SK-N-SH (cell line): ENCODE data around the gene NRG3. TPM values are rescaled to one million over a fixed set of nuclear protein-coding genes. Genes with fewer than 3 reads are reported as not detected.

ENCODE experiments used
- CTCF ChIA-PET: fragments of 300-600, 350-600 bp; formaldehyde crosslinking; extraction: SDS; loops from one replicate; lab custom pipeline; 2021; lab: Yijun Ruan, JAX
- POLR2A ChIA-PET: fragments of 350-600 bp; sonication (Branson Sonifier 250); formaldehyde crosslinking; extraction: SDS; loops from one replicate; lab custom pipeline; 2020; ENCODE audit warnings: antibody characterized with exemption, inconsistent platforms; lab: Yijun Ruan, JAX
- DNase-seq: peaks from one replicate; pipeline ENCODE4 v3.0.0; 2012
- H2AFZ ChIP-seq: fragments of 200-600 bp; sonication (generic); 2 replicates; pipeline ENCODE4 v1.8.1; 2016; ENCODE audit warnings: antibody characterized with exemption, mild to moderate bottlenecking, low read depth
- H3F3A ChIP-seq: fragments of 200-600 bp; sonication (generic); replicated peaks from 2 replicates; pipeline ENCODE3; 2016; ENCODE audit warnings: antibody characterized with exemption, mild to moderate bottlenecking; ENCODE audit not compliant: insufficient read depth
- H3K27ac ChIP-seq, 2 experiments: fragments of 200-500 bp in 1 of 2; fragments of 200-600 bp in 1 of 2; sonication (Bioruptor generic) in 1 of 2; sonication (generic), shearing (Covaris generic) in 1 of 2; 2 replicates each; pipeline versions ENCODE4 v1.5.1 to v1.6.1; 2014 to 2016; ENCODE audit warnings: low read depth in 2 of 2, inconsistent platforms in 1 of 2, low read length in 1 of 2, mild to moderate bottlenecking in 1 of 2, mixed read lengths in 1 of 2
- H3K27me3 ChIP-seq: fragments of 200-600 bp; sonication (generic), shearing (Covaris generic); 2 replicates; pipeline ENCODE4 v1.6.1; 2016; ENCODE audit warnings: mixed run types; ENCODE audit not compliant: insufficient read depth
- H3K36me3 ChIP-seq, 2 experiments: fragments of 200-500 bp in 1 of 2; fragments of 200-600 bp in 1 of 2; sonication (Bioruptor generic) in 1 of 2; sonication (generic) in 1 of 2; replicated peaks in 1 of 2; 2 replicates each; pipeline versions ENCODE3 to v1.5.1; 2014 to 2016; ENCODE audit warnings: low read length in 1 of 2, mild to moderate bottlenecking in 1 of 2; ENCODE audit not compliant: insufficient read depth in 2 of 2, control insufficient read depth in 1 of 2
- H3K4me1 ChIP-seq, 2 experiments: fragments of 200-500 bp in 1 of 2; fragments of 200-600 bp in 1 of 2; sonication (Bioruptor generic) in 1 of 2; sonication (generic), shearing (Covaris generic) in 1 of 2; 2 replicates each; pipeline versions ENCODE4 v1.5.1 to v1.6.1; 2014 to 2016; ENCODE audit warnings: low read depth in 1 of 2, low read length in 1 of 2, mixed run types in 1 of 2; ENCODE audit not compliant: insufficient read depth in 2 of 2, control insufficient read depth in 1 of 2
- H3K4me2 ChIP-seq: fragments of 200-600 bp; sonication (generic), shearing (Covaris generic); 2 replicates; pipeline ENCODE4 v1.6.1; 2017; ENCODE audit warnings: mixed run types
- H3K4me3 ChIP-seq, 2 experiments: fragments of 200-500 bp in 1 of 2; fragments of 200-600 bp in 1 of 2; sonication (Bioruptor generic) in 1 of 2; sonication (generic), shearing (Covaris generic) in 1 of 2; 2 replicates each; pipeline versions ENCODE4 v1.5.1 to v1.8.1; 2014 to 2016; ENCODE audit warnings: low read depth in 2 of 2, inconsistent platforms in 1 of 2, low read length in 1 of 2, mild to moderate bottlenecking in 1 of 2, mixed read lengths in 1 of 2, moderate library complexity in 1 of 2
- H3K79me2 ChIP-seq: fragments of 200-600 bp; sonication (generic); 2 replicates; pipeline ENCODE4 v1.8.1; 2017; ENCODE audit warnings: mild to moderate bottlenecking; ENCODE audit not compliant: insufficient read depth
- H3K9ac ChIP-seq: fragments of 200-600 bp; sonication (generic); 2 replicates; pipeline ENCODE4 v1.6.1; 2017; ENCODE audit warnings: mixed run types
- H3K9me2 ChIP-seq: fragments of 200-600 bp; sonication (generic); 2 replicates; pipeline ENCODE4 v1.6.1; 2017; ENCODE audit warnings: mixed run types
- H3K9me3 ChIP-seq: fragments of 200-600 bp; sonication (generic); 2 replicates; pipeline ENCODE4 v1.6.1; 2017; ENCODE audit warnings: mixed run types, mild to moderate bottlenecking, moderate library complexity
- H4K20me1 ChIP-seq: fragments of 200-600 bp; sonication (generic); 2 replicates; pipeline ENCODE4 v1.6.1; 2017; ENCODE audit warnings: mild to moderate bottlenecking, mixed run types; ENCODE audit not compliant: insufficient read depth
- CHD2 ChIP-seq: fragments of 150-350 bp; IDR thresholded peaks from 2 replicates; pipeline ENCODE4 v1.6.1; 2018; ENCODE audit warnings: low read length; ENCODE audit not compliant: partially characterized antibody
- ELF1 ChIP-seq: IDR thresholded peaks from 2 replicates; pipeline ENCODE4 v1.4.0; 2012
- EZH2phosphoT487 ChIP-seq: fragments of 200-600 bp; sonication (generic); IDR thresholded peaks from 2 replicates; pipeline ENCODE4 v1.6.1; 2017; ENCODE audit warnings: low read depth, mixed run types, mild to moderate bottlenecking, antibody characterized with exemption, moderate library complexity, borderline replicate concordance
- FOSL2 ChIP-seq: IDR thresholded peaks from 2 replicates; pipeline ENCODE4 v1.4.0; 2012; ENCODE audit warnings: low read depth, mild to moderate bottlenecking, moderate library complexity, borderline replicate concordance
- FOXJ3 ChIP-seq: sonication (generic); formaldehyde crosslinking; IDR thresholded peaks from 2 replicates; pipeline ENCODE4 v1.5.1; 2020; ENCODE audit warnings: mild to moderate bottlenecking, missing genetic modification reagents
- FOXM1 ChIP-seq: IDR thresholded peaks from 2 replicates; pipeline ENCODE4 v1.4.0; 2012; ENCODE audit warnings: low read depth, mild to moderate bottlenecking
- GATA2 ChIP-seq: sonication (generic); formaldehyde crosslinking; IDR thresholded peaks from 2 replicates; pipeline ENCODE4 v1.5.0; 2020; ENCODE audit warnings: mild to moderate bottlenecking, missing genetic modification reagents
- JUND ChIP-seq: IDR thresholded peaks from 2 replicates; pipeline ENCODE4 v1.4.0; 2012
- MEF2A ChIP-seq: IDR thresholded peaks from 2 replicates; pipeline ENCODE4 v1.4.0; 2012; ENCODE audit warnings: low read depth, borderline replicate concordance
- NFIC ChIP-seq: IDR thresholded peaks from 2 replicates; pipeline ENCODE4 v1.4.0; 2012; ENCODE audit warnings: borderline replicate concordance
- NRF1 ChIP-seq: IDR thresholded peaks from 2 replicates; pipeline ENCODE4 v1.6.1; 2012; ENCODE audit warnings: low read depth, mild to moderate bottlenecking, low read length
- RFX5 ChIP-seq: IDR thresholded peaks from 2 replicates; pipeline ENCODE4 v1.6.1; 2012; ENCODE audit warnings: mild to moderate bottlenecking, improper control_type of control experiment, low read length
- SIN3A ChIP-seq: IDR thresholded peaks from 2 replicates; pipeline ENCODE4 v1.6.1; 2012; ENCODE audit warnings: low read depth, mild to moderate bottlenecking, low read length, moderate library complexity, borderline replicate concordance
- YY1 ChIP-seq: IDR thresholded peaks from 2 replicates; pipeline ENCODE4 v1.4.0; 2012; ENCODE audit warnings: low read depth, mild to moderate bottlenecking
- WGBS: methylation state at CpG from one replicate; pipeline ENCODE4 v1.1.6; 2017; ENCODE audit warnings: low lambda C conversion rate; 5-methylcytosine and 5-hydroxymethylcytosine counted together
- polyA plus RNA-seq, 3 experiments: library from polyadenylated mRNA; depleted of rRNA; stranded (reverse); fragments of >200 nt; gene quantifications; 2 replicates each; pipeline ENCODE4 v1.2.3, GENCODE V29; 2012
- TF ChIP-seq, protein P1 (sequence below): IDR thresholded peaks from 2 replicates; pipeline ENCODE4; 2012
- TF ChIP-seq, protein P2 (sequence below): fragments of 200-600 bp; sonication (generic); IDR thresholded peaks from 2 replicates; pipeline ENCODE4 v1.6.1; 2017; ENCODE audit warnings: antibody characterized with exemption, mild to moderate bottlenecking, moderate library complexity
- TF ChIP-seq, protein P3 (sequence below): IDR thresholded peaks from 2 replicates; pipeline ENCODE4 v1.4.0; 2012; ENCODE audit warnings: low read depth, borderline replicate concordance

The NRG3 gene
- polyA plus RNA-seq, 1 of the 3 experiments (the other 2 are of a cell fraction): 0.03 TPM

DNA sequence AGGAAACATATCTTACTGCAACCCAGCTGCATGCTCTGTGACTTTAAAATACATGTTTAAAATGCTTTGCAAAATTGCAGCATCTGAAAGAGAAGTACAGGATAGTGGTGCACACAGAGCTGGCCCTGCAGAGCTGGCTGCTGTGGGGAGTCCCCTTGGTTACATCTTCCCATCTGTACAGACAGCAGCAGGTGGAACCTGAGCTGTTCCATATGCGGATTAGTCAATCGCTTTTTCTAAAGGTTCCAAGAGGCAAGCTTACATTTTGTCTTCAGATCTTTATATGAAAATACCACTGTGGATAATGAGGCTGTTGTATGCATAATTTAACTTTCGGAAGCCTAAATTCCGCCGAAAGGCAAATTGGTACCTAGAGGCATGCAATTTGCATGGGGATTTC, 444.1 kb downstream of the NRG3 start:
- no peaks in the 10 kb centered on the region for H4K20me1 ChIP-seq
- H3K9ac ChIP-seq: no peak overlapping the region
- H3K79me2 ChIP-seq: no peaks in the 10 kb centered on the region
- ChIA-PET CTCF (no interaction called here), POLR2A (no interaction called here)
- H3K9me2 ChIP-seq: no peaks in the 10 kb centered on the region
- TF ChIP-seq FOXJ3 (CRISPR knock-in tag) (no peak), YY1 (no peak), FOXM1 (no peak), MEF2A (no peak), RFX5 (no peak), FOSL2 (no peak), SIN3A (no peak), NRF1 (no peak), GATA2 (CRISPR knock-in tag) (no peak), CHD2 (no peak), EZH2phosphoT487 (no peak), NFIC (no peak), JUND (no peak), ELF1 (no peak)
- TF ChIP-seq, protein P1, sequence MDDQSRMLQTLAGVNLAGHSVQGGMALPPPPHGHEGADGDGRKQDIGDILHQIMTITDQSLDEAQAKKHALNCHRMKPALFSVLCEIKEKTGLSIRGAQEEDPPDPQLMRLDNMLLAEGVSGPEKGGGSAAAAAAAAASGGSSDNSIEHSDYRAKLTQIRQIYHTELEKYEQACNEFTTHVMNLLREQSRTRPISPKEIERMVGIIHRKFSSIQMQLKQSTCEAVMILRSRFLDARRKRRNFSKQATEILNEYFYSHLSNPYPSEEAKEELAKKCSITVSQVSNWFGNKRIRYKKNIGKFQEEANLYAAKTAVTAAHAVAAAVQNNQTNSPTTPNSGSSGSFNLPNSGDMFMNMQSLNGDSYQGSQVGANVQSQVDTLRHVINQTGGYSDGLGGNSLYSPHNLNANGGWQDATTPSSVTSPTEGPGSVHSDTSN: no peak
- TF ChIP-seq, protein P2, sequence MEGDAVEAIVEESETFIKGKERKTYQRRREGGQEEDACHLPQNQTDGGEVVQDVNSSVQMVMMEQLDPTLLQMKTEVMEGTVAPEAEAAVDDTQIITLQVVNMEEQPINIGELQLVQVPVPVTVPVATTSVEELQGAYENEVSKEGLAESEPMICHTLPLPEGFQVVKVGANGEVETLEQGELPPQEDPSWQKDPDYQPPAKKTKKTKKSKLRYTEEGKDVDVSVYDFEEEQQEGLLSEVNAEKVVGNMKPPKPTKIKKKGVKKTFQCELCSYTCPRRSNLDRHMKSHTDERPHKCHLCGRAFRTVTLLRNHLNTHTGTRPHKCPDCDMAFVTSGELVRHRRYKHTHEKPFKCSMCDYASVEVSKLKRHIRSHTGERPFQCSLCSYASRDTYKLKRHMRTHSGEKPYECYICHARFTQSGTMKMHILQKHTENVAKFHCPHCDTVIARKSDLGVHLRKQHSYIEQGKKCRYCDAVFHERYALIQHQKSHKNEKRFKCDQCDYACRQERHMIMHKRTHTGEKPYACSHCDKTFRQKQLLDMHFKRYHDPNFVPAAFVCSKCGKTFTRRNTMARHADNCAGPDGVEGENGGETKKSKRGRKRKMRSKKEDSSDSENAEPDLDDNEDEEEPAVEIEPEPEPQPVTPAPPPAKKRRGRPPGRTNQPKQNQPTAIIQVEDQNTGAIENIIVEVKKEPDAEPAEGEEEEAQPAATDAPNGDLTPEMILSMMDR: no peak
- TF ChIP-seq, protein P3, sequence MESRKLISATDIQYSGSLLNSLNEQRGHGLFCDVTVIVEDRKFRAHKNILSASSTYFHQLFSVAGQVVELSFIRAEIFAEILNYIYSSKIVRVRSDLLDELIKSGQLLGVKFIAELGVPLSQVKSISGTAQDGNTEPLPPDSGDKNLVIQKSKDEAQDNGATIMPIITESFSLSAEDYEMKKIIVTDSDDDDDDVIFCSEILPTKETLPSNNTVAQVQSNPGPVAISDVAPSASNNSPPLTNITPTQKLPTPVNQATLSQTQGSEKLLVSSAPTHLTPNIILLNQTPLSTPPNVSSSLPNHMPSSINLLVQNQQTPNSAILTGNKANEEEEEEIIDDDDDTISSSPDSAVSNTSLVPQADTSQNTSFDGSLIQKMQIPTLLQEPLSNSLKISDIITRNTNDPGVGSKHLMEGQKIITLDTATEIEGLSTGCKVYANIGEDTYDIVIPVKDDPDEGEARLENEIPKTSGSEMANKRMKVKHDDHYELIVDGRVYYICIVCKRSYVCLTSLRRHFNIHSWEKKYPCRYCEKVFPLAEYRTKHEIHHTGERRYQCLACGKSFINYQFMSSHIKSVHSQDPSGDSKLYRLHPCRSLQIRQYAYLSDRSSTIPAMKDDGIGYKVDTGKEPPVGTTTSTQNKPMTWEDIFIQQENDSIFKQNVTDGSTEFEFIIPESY: no peak
- H3K4me3 ChIP-seq: no peak overlapping the region
- no peaks in the 10 kb centered on the region for H3K27me3 ChIP-seq
- WGBS: 62% methylated on average over 5 of the region's 5 CpGs
- H3K4me2 ChIP-seq: no peak overlapping the region
- H3K36me3 ChIP-seq: no peaks in the 10 kb centered on the region
- DNase-seq: no peak
- H3K4me1 ChIP-seq: no peaks in the 10 kb centered on the region
- H3F3A ChIP-seq: no peaks in the 10 kb centered on the region
- H3K9me3 ChIP-seq: no peaks in the 10 kb centered on the region
- no peak overlapping the region for H3K27ac ChIP-seq
- no peak overlapping the region for H2AFZ ChIP-seq
